22Rv1 (cell line): ENCODE results near the gene MEF2A.
"Not testable (repeated sequence)": the region's sequence is repeated elsewhere in the genome, so short reads cannot be mapped to it uniquely, and the experiment has no call there.

ENCODE experiments used
- CTCF ChIP-seq: fragments of 450-650 bp; IDR thresholded peaks from 2 replicates; pipeline ENCODE4 v1.5.1; 2017; ENCODE audit warnings: mild to moderate bottlenecking
- ZFX ChIP-seq: fragments of 450-650 bp; IDR thresholded peaks from 2 replicates; pipeline ENCODE4 v1.6.1; 2017; ENCODE audit warnings: antibody characterized with exemption, borderline replicate concordance

- TF ChIP-seq CTCF, ZFX: not testable (repeated sequence)
Observed at GRCh38 chr15:99519366-99519765, 46.4 kb upstream of the MEF2A start.
